C1 segment of cervical spinal cord (tissue), 14 donors: ENCODE results near the gene ZFR.
A peak's percentile ranks its signal among the peaks of the same experiment; 100 is the strongest.

Experiments used
- DNase-seq, 14 donors: peaks; one replicate each; lab custom pipeline; 2025; lab: John Stamatoyannopoulos, UW

Gene ZFR

DNA sequence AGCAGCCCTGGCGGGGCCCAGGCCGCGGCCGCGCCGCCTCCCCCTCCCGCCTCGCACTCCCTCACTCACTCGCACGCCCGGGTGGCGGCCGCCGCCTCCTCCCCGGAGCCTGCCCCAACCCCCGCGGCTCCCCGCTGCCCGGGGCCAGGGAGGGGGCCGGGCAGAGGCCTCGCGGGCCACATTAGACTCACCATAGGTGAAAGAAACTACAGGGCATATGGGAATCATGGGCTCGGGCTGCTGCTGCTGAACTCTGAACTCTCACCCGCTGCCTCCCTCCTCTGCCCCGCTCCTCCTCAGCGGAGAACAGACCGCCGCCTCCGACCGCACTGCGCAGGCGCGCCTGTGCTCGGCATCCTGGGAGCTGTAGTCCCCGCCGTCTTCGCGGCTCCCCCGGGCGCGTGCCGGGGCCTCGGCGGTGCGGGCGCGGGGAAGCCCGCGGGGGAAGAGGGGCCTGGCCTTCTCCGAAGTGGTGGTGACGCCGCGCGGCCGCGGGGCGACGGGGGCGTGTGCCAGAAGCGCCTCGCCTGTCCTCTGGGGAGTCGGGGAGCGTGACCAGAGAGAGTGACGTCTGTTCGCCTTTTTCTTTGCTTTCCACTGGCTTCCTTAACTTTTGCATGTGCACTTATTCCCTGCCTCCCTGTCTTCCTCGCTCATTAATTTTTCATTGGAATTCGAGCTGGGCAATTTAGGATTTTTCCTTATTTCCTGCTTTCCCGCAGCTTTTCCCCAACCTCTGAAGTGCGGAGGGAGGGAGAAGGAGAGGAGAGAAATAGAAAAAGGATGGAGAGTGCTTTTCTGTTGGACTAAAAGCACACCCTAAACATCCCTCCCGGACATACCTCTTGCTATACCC, at the start of gene ZFR:
Gene ZFR (minus strand): TSS at position 310 of the 856 bp plus-strand sequence. CDS start 82 bp downstream, at position 228.
- peak; percentile 38 to 94 (median 88) for DNase-seq

DNA sequence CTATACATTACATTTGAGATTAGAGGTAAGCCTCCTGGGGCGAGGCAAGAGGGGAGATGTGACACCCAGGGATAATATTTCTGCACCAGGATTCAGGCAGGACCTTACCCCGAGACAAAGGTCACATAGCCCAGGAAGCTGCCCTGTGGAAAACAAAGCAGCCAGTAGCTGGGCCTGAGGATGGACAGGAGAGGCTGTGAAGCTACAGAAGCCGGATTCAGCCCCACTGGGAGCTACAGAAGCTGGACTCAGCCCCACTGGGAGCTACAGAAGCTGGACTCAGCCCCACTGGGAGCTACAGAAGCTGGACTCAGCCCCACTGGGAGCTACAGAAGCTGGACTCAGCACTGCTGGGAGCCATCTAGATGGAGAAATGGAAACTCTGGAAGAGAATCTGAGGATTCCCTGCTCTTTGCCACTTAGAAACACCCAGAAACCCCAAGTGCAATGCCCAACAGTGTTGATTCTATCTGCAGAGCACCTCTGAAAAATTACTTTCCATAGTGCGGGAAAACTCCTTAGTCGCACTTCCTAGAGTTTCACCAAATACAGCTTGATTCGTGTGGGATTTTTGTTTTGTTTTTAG, 46.5 kb upstream of the ZFR start:
- no peak for DNase-seq

DNA sequence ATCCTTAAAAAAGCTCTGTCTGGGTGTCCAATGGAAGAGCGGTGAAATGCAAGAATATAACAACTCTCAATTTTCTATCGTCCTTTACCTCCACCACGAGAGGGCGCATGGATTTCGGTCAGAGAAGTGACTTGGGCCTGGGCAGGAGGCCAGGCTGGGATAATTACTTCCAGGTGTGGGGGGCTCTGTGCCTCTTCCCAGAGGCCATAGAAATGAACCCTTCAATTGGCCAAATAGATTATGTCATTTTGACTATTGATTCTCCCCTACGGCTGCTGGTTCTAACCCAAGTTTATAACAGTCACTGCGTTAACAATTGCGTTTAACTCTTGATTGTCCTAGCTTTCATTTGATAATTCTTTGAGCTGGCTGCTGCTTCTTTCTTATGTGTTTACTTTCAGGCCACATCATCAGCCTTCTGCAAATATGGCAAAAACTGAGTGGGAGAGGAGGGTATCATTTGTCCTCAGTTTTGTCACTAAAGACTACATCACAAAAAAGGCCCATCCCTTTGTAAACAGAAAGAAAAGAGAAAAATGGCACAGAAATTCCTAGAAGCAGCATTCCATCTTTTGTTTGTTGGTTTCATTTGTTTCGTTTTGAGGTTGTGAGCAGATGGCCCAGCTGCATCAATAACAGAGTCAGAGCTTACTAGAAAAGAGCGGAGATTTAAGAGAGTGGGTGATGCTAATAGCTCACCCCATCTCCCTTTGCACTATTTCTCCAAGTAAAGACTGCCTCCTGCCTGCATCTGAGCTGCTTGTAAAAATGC, 45.4 kb upstream of the ZFR start:
- peak in 11 of 14 donors; percentile 5 to 74 (median 40) for DNase-seq

DNA sequence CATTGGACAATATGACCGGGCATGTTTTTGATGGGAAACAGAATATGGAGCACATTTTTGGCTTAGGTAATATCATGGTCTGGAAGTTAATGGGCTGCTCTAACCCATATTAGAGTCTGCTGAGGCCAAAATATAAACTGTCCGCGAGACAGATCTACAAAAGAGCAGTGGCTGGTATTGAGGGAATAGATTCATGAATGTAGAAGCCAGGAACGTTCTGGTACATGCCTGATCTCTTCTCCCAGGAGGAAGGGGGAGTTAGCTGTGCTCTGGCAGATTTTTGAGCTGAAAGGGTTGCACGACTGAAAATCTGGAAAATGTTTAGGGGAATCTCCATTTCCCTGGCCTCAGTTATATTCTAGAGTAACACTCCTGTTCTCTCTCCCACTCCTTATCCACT, 42.9 kb upstream of the ZFR start:
- no peak for DNase-seq

DNA sequence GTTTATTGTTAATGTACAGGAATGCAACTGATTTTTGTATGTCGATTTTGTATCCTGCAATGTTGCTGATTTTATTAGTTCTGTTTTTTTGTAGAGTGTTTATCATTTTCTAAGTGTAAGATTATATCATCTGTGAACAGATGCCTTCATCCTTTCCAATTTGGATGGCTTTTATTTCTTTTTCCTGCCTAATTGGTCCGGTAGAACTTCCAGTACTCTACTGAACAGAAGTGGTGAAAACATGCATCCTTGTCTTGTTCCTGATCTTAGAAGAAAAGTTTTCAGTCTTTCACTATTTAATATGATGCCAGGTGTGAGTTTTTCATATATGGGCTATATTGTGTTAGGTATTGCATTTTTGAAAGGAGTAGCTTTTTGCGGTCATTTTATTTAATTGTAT, 42.5 kb upstream of the ZFR start:
- DNase-seq = no peak

DNA sequence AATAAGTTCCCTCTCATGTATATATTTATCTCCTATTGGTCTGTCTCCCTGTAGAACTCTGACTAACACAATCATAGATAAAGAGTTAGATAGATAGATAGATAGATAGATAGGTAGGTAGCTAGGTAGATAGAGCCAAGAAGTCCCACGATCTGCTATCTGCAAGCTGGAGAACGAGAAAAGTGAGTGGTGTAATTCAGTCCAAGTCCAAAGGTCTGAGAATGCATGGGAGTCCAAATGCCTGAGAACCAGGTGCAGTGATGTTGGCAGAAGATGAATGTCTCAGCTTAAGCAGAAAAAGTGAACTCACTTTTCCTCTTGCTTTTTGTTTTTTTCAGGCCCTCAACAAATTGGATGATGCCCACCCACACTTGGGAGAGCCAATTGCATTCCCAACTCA, 37.7 kb upstream of the ZFR start:
- DNase-seq = no peak

DNA sequence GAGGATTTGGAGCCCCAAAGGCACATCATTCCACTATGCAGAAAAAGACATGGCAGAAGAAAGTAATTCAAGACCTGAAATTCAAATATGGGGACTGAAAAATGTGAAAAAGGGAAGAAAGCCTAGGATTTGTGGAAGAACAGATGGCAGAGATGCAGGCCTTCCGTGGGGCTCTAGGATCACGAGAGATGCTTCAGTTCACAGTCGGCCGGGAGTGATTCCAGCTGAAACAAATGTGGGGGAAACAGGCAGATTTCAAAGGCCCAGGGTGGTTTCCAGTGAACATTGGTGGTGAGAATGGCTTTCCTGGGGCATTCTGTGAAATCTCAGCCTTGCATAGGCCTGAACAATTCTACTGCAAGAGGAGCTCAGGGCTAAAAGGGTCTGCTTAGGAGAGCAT, 34.6 kb upstream of the ZFR start:
- no peak for DNase-seq

DNA sequence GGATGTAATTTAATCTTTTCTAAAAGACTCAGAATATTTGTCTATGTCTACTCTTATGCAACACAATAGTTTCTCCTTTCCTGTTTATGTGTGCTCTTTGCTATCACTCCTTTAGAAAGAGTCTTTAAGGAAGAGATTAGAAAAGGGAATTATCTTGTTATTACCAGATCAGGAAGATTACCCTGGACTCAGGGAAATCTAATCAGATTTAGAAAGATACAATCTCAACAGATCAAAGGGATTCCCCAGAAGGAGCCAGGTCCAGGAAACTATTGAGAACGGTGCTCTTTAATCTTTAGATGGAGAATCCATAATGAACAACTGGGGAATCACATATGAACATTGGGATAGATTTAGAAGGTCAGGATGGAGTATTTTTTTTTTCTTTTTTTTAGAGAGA, 32.4 kb upstream of the ZFR start:
- DNase-seq = no peak

DNA sequence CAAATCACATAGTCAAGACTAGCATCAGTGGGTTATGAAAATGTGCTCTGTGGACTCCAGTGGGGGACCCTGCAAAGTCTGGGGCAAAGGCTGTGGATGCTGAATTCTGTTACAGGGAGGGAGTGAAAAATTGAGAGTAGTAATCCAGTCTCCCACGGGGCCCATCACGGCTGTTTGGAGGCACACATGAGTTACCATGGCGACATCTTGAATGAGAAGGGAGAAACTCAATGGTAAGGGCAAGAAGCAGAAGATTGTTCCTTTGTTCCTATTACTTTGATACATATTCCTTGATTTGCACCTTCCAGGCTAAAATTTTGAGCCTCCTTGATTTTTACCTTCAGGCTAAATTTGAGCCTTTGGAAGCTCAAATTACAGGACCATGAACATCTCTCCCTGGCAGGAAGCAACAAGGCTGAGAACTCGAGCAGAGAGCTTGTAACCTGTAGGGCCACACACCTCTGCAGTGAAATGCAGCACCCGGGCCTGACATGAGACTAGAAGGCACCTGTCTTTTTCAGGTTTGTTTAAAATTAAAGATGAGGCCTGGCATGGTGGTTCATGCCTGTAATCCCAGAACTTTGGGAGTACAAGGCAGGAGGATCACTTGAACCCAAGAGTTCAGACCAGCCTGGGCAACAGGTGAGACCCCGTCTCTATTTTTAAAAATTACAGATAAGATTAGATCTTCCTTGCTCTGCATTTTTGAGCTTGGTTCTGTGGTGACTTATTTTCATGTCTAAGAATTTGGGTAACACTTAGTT, 31.0 kb upstream of the ZFR start:
- no peak for DNase-seq

DNA sequence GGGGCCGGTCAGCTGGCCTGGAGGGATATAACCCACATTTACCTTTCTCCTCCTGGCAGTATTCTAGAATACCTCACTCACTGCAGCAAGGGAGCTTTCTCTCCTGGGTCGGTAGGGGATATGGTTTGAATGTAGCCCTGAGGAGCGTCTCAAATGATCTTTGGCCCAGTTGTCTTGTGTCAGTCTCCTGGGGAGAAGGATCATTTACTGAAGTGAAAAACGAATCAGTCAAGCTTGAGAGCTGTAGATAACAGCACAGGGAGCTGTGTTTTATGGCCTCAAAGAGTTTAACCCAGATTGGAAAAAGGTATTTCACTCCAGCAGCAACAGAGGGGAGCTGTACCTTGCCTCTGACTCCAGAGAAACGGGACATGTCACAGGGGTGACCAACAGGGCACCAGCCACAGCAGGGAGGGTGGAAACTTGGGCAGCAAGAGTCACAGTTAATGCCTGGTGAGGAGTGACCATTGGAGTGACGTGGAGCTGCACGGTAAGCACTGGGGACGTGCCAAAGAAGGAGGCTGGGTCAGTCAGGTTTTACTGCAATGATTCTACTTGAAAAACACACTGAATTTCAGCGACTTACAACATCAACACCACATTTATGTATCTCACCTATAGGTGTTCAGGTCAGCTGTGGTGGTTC, 29.8 kb upstream of the ZFR start:
- no peak for DNase-seq

DNA sequence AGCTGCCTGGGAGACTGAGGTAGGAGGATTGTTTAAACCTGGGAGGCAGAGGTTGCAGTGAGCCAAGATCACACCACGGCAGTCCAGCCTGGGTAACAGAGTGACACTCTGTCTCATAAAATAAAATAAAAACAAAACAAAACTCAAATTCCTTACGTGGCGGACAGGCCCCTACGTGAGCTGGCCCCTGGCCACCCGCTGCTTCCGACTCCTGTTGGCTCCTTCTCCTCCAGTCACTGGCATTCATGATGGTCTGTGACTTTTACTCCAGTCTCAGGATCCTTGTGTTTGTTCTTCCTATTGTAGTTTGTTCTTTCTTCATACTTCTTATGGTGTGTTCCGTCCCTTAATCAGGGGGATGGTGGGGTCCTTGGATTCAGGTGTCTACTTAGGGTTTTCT, 28.5 kb upstream of the ZFR start:
- DNase-seq = no peak

DNA sequence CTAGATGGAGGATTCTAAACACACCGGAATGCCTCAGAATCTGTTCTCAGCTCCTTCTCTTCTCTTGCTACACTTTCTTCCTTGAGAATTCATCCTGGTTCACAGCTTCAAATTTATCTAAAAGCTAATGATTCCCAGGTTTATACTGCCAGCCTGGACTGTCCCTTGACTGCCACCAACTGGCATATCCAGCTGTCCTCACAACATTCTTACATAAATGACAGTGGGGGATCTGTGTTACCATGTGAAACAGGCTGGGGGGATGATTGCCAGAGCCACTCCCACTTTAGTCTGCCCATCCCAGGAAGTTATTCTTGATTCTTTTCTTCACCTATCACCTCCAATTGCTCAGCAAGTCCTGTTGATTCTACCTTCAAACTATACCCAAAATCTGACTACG, 27.2 kb upstream of the ZFR start:
- DNase-seq = peak in 1 of 14 donors; percentile 0

DNA sequence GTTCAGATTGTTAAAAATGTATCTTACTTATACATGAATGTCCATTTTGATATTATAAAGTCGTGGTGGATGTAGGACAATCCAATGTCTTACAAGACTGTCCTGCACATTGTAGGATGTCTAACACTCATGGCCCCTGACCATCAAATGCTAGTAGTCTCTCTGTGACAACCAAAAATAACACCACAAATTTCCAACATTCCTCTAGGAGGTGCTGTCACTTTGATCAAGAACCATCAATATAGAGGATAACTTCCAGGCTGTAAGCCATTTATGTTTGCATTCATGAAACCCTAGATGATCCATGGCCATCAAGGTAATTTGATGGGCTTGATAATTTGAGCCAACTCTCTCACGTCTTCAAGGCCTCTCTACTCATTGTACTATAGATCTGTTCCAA, 20.5 kb upstream of the ZFR start:
- DNase-seq = no peak

DNA sequence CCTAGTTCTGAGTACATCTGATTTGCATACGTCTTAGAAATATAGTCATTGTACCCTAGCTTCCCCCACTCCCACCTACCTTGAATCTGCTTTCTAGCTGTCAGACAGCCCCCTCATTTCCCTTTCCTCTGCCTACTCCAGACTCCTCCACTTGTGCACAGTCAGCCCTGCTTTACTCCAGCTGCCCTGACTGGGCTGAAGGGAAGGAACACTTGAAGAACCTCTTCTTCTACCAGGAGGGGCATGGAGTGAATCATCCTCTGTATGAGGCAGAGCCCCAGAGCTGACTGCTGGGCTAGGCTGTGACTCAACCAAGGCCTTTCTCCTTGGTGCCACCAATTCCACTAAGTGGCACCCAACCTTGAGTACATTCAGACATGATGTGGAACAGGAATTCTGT, 18.1 kb upstream of the ZFR start:
- no peak for DNase-seq

DNA sequence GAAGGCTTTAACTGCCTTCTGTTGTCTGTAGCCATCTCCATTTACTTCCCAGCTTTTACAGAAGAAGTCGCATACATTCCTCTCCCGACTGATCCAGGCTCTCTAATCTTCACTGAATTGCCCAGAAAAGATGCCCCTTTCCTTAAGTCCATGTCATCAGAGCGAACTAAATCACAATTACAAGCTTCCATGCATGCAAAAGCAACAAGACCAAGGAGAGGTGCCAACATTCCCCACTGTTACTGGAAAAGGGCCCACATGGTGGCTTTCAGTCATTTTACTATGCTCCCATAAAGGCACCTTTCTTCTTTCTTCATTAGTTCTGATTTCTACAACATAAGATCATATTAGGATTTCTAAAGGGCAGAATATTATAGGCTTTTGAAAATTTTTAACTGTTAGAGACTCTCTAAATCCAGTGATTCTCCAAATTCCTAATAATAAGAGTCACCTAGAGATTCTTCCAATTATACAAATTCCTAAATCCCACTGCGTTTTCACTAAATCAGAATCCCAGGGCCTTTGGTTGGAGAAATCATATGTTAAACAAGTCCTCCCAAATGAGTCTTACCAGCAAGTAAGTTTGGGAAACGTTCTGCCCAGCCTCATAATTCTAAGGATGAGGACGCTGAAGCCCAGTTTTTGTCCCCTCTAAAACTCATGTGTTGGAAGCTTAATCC, 17.0 kb upstream of the ZFR start:
- no peak for DNase-seq

DNA sequence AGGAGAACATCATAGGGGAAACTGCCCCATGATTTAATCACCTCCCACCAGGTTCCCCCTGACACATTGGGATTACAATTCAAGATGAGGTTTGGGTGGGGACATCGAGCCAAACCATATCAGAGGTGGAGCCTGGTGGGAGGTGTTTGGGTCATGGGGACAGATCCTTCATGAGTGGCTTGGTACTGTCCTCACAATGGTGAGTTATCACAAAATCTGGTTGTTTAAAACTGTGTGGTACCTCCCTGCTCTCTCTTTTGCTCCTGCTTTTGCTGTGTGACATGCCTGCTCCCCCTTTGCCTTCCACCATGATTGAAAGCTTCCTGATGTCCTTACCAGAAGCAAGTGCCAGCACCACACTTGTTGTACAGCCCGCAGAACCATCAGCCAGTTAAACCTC, 16.2 kb upstream of the ZFR start:
- no peak for DNase-seq

DNA sequence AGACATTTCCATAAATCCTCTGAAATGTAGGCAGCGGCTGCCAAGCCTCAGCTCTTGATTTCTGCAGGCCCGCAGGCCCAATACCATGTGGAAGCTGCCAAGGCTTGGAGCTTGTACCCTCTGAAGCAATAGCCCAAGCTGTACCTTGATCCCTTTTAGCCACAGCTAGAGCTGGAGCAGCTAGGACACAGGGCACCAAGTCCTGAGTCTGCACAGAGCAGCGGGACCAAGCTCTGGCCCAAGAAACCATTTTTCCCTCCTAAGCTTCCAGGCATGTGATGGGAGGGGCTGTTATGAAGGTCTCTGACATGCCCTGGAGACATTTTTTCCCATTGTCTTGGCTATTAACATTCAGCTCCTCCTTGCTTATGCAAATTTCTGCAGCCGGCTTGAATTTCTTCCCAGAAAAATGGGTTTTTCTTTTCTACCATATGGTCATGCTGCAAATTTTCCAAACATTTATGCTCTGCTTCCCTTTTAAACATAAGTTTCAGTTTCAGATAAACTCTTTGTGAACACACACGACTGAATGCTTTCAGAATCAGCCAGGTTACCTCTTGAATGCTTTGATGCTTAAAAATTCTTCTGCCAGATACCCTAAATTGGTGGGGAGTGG, 14.4 kb upstream of the ZFR start:
- DNase-seq = no peak

DNA sequence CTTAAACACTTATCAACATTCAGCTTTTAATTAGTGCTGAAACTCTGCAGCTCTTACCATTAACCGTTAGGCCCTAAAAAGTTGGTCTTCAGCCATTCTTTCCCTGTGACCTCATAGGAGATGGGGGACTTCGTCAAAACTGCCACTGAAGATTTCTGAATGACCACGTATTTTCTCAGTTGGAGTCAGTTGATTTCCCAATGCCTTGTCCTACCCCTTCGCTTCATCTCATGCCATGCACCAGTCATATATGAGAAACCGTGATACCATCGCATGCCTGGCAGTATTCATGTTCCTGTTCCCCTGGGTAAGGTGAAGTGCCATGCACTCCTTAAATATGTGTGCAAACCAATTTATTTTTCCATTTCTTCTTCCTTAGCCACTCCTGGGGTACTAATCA, 10.8 kb upstream of the ZFR start:
- DNase-seq = no peak

DNA sequence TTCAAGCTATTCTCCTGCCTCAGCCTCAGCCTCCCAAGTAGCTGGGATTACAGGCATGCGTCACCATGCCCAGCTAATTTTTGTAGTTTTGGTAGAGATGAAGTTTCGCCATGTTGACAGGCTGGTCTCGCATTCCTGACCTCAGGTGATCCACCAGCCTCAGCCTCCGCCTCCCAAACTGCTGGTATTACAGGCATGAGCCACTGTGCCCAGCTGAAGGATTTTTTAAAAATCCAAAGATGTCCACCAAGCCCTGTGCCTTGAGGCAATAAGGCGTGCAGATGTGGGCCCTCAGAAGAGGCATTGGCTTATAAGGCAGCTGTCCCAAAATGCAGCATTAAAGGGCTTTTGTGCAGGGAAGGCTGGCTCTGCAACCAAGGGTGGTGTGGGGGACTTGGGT, 10.3 kb upstream of the ZFR start:
- DNase-seq = no peak

DNA sequence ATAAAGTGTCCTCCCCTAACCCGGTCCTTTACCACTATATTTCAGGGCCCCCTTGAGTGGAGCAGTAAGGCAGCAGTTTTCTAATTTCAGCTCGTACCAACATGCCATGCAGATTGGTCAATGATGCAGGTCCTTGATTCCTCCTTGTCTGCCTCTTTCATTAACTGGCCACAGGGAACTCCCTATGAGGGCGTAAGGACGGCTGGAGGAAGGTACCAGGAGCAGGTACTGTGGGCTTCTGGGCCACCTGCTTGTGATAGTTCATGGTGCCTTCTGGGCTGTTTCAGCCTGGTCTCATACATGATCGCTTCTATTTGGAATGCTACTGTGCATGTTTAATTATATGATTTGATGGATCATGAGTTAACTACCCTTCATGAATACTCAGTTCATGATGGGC, 9.4 kb upstream of the ZFR start:
- no peak for DNase-seq
